ENCODE measurements around the gene CERS3.

The CERS3 gene

DNA sequence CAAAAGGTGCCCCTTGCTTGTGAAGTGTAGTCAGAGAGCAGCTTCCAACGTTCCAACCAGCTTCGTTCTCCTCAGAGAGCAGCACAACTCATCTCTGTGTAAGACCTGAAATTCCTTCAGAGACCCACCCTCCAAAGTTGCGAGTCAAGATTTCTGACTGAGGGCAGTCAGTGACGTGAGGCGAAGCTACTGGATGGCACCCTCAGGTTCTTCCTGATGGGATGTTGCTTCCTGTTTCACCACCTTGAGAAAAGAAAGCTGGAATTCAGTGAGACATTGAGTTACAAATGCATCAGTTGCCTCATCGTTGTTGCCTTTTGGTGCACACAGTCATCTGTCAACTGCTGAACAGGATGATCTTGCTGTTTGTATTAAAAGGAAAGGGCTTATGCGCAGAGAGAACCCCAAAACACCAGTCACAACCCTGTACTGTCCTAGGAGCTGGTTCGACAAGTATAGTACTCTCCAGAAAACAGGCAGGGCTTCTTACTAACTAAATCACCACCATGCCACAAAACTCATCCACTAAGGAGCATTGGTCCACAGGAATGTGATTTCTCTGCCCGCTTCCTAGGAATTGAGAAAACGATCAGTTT is at the start of gene CERS3:
CERS3 (minus strand) TSS at position 118 of the 596 bp plus-strand sequence. CDS start 27,101 bp downstream, outside the sequence.
- DNase-seq (ENCODE audit: low read depth in 3 of 3) = no peak

DNA sequence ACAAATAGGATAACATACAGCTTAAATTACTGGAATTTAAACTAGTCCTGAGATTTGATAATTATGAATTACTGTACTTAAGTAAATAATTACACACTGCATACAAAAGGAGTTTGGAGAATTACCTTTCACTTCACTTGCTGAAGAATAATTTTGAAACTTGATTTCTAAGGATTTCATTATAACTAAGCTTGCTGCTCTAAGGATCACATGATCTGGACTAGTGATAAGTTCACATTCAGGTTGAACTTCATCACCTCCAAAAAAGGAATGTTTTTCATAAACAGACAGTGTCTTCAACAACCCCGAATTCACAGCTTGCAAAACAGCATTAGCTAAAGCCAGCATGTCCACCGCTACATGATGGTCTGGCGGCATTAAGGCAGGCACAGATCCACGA is 44.8 kb upstream of the CERS3 start:
- DNase-seq (ENCODE audit: low read depth in 3 of 3) = no peak

DNA sequence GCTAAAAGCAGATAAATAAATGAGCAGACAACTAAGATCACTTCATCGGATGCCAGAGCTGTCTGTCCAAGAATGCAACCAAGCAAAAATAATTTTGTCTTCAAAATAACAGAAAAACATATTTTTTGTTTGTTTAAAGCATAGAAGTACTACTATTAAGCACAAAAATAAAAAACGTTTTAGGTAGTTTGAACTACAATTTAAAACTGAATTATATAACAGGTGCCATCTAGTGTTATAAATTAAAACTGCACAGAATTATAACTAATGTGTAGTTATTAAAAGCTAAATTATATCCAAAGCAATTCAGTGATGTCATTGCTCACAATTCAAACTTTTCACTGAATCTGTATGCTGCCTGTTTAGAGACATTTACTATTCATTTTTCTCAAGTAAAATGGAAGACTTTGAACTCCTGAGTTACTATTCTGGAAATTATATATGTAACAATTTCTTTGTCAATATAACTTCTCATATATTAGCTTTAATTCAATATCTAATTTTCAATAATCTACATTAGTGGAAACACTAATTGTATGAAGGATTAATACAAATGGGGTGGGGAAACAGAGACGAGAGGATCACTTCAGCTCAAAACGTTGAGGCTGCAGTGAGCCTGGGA is 43.7 kb upstream of the CERS3 start:
- DNase-seq (ENCODE audit: low read depth in 3 of 3) = no peak

DNA sequence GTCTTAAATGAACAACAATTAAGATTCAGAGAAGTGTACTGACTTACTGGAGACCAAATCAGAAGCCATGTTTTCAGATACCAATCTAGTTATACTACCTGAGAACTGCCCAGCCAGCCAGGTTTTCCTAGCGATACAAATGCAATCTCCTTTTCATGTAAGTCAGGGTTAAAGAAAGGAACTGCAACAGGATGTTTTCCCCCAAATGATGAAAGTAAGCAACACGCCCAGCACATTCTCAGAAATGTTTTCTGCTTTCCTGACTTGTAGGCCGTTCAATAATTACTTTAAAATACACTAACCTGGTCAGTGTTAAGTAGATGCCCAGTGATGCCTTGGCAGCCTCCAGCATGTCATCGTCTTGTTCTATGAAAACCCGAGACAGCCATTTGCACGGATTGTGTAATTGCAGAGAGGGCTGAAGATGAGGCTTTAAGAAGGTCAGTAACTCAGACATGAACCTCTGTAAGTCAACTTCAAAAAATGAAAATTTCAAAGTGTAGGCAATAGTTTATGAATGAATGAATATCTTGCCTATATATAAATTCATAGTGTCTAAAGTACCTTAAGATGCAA is 42.9 kb upstream of the CERS3 start:
- no peak for DNase-seq (ENCODE audit: low read depth in 3 of 3)

DNA sequence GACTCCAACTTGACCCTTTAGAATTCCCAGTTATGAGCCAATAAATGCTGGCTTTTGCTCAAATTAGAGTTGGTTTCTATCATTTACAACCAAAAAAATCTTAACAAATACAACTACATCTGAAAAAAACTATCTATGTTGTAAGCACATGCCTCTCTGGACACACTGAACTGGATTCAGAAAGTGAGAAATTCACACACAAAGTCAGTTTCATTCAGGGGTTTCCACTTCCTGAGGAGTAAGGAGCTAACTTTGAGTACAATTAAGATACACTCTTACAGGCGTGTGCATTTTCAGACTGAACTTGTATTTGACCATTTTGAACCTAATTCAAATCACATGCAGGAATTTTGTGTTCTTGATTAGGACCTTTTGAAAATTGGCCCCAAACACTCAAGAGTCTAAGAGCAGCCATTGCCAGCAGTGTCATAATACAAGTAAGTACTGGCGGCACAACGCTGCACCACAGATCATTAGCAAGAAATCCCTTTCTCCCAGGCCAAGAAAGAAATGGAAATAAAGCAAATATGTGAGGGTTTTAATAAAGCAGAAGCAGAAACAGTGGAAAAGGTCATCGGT is 42.1 kb upstream of the CERS3 start:
- no peak for DNase-seq (ENCODE audit: low read depth in 3 of 3)

DNA sequence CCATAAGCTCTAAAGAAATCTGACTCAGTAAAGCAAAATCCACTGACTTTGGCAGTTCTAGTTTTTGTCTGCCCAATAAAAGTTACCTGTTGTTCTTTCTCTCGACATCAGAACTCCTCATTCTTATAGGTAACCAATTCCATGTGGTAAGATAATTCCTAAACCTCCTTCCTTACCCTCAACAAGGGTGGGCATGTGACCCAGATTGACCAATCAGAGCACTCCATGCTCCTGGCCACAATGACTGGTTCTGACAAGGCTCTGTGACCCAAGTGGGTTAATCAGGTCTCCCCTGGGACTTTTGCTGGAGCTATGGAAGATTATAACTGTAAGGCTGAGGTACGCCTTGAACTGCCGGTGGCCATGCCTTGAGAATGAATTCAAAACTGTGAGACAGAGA is 41.5 kb upstream of the CERS3 start:
- no peak for DNase-seq (ENCODE audit: low read depth in 3 of 3)

DNA sequence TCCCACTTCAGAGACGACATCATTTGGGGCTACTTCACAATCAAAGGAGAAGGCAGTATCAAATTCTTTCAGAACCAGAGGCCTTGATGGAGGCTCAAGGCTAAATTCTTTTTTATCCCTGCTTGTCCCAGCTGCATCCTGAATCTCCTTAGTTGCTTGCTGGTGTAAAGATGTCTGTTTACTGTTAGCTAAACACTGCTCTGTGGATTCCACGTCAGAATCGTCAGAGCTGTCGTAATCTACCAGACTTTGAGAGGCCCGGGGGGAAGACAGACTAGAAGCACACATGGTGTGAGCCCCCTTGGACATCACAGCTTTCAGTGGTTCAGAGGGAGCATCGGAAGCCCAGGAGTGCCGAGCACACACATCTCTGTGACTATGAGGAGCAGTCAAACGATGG is 40.6 kb upstream of the CERS3 start:
- no peak for DNase-seq (ENCODE audit: low read depth in 3 of 3)

DNA sequence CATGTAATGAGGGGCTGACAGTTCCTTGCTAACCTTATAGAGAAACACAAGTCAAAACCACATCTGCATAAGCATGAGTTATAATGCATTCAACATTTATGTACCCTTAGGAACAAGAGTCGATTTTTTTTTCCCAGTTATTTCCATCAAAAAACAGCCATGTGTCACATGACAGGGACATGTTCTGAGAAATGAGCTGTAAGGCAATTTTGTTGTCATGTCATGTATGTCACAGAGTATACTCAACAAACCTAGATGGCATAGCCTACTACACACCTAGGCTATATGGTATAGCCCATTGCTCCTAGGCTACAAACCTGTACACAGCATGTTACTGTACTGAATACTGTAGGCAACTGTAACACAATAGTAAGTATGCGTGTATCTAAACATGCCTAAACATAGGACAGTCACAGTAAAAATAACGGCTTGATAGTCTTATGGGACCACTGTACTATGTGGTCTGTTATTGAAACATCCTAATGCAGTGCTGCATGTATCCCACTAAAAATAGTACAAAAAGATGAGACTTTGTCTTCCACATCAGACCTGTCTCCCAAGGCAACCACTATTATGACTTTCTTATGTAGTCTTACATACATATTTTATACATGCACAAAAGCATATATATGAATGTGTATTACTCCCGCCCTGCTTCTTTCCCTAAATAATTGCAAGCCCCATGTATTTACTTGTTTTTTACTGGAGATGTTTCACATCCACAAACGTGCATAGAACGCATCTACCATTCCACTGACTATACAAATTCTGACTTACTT is 38.3 kb upstream of the CERS3 start:
- no peak for DNase-seq (ENCODE audit: low read depth in 3 of 3)

DNA sequence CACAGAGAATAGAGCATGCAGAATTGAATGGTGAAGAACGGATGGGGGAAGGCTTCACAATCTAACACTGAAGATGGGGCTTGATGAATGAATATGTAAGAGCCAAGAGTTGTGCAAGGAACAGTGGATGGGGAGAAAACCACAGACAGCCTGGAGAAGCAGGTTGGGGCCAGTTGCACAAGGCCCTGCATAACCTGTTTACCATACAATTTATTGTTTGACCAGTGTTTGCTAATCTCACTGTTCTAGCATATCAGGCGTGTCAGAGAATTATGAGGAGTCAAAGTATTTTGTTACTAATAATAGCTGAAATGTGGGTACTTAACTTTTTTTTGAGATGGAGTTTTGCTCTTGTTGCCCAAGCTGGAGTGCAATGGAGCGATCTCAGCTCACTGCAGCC is 36.8 kb upstream of the CERS3 start:
- no peak for DNase-seq (ENCODE audit: low read depth in 3 of 3)

DNA sequence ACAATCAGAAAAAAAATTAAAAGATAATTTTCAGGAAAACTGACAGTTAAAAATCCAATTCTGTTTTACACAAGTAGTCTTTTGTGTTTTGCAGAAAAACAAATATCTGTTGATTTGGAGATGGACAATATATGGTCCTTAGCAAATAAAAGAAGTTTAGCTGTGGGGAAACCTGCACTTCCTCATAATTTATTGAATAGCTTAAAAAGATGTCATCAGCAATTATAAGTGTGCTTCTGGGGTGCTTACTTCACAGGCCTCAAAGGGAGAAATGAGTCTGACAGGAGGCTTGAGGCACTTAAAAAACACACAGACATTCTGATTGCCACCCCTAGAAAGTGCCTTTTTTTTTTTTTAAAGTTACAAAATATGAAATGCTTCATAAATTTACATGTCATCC is 31.6 kb upstream of the CERS3 start:
- DNase-seq (ENCODE audit: low read depth in 3 of 3) = no peak

DNA sequence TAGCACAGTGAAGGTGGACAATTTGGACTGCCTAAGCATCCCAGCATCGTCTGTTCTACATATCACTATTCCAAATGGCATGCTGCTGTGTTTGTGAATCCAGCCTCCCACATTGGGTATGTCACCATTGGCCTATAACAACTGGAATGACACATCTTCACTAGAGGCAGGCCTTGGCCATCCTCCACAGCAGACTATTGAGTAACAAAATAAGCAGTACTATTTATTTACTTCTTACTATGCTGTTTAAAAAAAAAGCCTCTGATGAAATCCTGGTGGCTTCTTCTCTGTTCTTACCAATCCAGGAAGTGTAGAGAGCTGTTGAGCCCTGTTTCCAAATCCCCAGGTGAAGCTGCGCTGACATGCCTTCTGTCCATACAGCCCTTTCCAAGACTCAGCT is 30.6 kb upstream of the CERS3 start:
- no peak for DNase-seq (ENCODE audit: low read depth in 3 of 3)

DNA sequence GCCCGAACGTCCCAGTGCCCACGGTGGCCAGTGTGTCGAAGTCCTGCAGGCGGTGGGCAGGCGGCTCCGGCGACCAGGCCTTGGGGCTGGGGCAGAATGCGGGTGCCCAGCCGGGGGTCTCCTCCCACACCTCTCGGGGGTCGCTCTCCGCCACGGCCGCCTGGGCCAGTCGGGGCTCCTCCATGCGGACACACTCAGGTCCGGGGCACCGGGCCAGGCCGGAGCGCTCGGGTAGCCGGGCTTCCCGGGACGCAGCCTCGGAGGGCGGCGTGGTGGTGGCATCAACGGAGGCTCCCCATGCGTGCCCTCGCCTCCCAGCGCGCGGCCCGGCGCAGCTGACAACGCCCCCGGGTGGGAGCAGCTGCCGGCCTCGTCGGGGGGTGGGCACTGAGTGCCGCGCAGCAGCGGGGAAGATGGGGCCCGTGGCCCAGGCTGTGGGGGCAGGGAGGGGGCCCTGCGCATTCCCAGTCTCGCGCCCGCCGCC is 30.1 kb upstream of the CERS3 start:
- no peak for DNase-seq (ENCODE audit: low read depth in 3 of 3)

DNA sequence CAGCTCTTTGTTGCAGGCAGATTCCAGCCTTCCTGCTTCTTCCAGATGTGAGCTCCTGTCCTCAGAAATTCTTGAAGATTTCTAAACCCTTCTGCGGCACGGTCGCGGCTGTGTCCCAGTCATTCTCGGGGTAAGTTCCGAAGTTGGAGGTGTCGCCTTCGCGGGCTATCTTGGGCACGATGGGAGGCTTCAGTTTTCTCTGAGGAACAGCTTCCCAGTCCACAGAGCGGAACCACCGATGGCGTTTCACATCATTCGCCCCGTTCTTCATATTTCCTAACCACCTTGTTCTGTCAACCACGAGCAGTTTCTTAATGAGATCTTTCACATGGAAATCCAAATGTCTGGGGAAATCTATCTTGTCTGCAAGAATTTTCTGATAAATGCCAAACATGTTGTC is 24.7 kb upstream of the CERS3 start:
- no peak for DNase-seq (ENCODE audit: low read depth in 3 of 3)

DNA sequence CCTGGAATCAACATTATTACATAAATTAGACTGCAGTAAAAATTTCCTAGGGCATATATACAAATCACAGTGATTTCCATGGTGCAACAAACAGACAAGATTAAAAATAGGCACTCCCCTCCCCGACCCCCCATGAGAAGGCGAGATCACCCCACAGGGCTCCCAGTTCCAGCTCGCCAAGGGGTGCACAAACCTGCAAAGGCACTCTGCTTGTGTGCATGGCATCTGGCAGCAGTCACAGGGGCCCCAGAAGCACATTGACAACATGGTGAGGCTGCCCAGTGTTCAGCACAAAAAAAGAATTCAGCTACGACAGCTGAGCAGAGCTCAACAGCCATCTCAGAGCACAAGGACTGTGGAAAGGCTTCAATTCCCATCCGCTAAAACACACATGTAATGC is 19.2 kb upstream of the CERS3 start:
- DNase-seq (ENCODE audit: low read depth in 3 of 3) = no peak

DNA sequence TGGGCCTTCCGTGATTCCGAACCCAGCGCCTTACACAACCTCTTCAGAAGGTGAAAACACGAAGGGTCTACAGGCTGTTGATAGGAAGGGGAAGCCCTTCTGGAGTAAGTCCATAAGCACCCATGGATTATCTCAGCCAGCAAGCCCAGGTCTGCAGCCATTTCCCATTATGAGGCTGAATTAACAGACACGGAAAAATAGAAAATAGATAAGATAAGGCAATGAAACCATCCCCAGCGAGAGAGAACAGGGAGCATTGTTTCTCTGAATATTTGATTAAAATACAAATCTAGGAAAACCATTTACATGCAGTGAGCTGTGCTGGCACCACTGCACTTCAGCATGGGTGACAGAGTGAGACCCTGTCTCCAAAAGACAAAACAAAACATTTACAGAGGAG is 16.2 kb upstream of the CERS3 start:
- no peak for DNase-seq (ENCODE audit: low read depth in 3 of 3)

DNA sequence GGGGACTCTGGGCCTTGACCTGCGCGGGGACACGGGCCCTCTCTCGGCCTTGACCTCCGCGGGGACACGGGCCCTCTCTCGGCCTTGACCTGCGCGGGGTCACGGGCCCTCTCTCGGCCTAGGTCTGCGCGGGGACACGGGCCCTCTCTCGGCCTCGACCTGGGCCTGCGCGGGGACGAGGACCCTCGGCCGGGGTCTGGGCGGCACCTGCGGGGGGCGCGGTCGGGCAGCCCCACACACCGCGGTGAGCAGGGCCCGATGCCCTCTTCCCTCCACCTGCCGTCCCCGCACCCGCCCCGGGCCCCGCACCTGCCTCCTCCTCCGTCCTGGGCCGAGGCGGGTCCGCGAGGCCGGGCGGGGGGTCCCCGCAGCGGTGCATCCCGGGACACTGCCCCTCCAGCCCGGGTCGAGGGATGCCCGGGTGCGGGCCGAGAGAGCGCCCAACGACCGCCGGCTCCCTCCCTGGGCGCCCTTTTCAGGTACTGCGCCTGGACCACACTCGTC is 15.6 kb upstream of the CERS3 start:
- no peak for DNase-seq (ENCODE audit: low read depth in 3 of 3)

DNA sequence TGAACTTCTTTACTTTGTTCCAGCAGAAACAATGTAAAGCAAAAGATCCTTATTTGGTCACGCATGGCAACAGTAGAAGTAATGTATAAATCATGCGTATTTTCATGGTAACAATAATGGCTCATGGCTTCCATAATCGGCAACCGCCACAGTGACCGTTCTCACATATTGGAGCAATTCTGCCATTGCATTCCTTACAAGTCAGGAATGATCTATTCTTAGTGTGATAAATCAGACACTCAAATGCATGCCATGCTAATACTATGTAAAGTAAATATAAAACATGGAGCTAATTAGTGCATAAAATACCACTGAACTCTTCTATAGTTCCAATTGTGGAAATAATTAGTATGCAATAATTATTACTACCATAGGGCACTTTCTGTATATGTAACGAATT is 13.5 kb upstream of the CERS3 start:
- no peak for DNase-seq (ENCODE audit: low read depth in 3 of 3)

DNA sequence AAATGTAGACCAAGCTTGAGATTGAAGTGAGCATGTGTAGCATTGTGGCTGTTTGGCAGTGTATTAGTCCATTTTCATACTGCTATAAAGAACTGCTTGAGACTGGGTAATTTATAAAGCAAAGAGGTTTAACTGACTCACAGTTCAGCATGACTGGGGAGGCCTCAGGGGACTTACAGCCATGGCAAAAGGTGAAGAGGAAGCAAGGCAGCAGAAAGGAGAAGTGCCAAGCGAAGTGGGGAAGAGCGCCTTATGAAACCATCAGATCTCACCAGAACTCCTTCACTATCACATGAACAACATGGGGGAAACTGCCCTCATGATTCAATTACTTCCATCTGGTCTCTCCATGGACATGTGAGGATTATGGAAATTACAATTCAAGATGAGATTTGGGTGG is 8.6 kb upstream of the CERS3 start:
- no peak for DNase-seq (ENCODE audit: low read depth in 3 of 3)

DNA sequence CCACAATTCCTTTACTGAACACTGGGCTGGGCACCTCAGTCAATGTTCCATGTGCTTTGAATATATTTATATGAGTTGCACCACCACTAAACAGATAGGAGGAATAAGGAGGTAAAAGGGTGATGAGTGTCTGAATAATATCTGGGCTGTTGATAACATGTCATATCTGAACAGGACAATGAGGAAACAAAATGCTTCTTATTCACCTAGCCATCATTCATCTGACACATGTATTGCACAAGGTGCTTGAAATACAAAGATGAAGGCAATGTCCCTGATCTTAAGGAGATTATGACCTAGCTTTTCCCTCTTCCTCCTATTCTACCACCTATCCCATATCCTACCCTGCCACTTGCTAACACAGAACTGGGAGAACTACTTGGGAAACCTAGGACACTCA is 8.0 kb upstream of the CERS3 start:
- no peak for DNase-seq (ENCODE audit: low read depth in 3 of 3)

DNA sequence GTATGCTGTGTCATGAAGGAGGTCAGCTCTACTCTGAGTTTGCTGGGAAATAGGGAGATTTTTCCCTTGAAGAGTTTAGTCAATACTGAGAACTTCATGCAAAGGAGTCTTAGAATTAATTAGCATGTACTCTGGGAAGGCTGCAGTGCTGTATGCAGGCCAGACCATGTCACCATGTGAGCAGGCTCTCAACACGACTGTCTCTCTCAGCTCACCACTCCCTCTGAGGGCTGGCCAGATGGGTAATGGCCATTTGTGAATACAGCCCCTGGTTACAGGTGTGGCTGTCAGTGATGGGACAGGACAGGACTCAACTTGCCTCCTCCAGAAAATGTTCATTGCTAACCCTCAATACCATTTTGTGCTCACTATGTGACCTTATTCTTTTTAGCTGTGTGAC is 5.1 kb upstream of the CERS3 start:
- no peak for DNase-seq (ENCODE audit: low read depth in 3 of 3)

DNA sequence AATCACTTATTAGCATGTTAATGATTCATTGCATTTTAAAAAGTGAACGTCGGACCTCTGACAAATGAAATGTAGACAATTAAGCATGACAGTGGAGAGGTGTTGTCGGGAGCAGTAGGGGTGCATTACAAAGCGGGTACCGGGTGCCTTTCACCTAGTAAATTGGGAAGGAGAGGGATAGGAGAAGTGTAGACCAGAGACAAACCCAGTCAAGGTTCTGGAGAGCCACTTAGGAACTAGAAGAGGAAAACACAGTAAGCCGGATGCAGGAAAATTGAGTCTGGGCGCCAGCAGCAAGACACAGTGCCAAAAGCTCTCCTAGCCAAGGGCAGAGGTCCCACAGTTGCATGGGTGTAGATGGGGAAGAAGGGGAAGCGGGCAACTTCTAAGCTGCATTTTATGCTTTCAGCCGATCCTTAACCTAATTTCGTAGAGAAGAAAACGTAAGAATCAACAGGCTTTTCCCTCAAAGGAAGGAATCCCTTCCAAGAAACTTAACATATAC is 3.1 kb upstream of the CERS3 start:
- DNase-seq (ENCODE audit: low read depth in 3 of 3) = no peak

DNA sequence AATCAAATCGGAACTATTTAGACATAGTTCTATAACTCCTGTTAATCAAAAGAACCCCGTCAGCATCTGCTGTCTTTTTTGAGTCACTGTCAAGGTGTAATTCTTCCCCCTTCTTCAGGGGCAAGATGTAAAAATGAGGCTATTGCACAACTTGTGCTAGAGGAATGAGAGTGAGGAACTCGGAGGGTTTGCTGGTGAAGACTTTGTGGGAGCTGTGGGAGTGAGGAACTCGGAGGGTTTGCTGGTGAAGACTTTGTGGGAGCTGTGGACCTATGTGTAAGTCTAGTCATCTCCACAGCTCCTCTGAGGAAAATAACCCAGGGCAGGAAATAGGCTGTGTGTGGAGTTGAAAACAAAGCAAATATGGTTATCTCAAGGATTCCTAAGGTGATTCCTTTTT is 2.5 kb upstream of the CERS3 start:
- no peak for DNase-seq (ENCODE audit: low read depth in 3 of 3)
